ENCODE measurements around the gene MISP3.
"Not testable (repeated sequence)": the region's sequence is repeated elsewhere in the genome, so short reads cannot be mapped to it uniquely, and the experiment has no call there.

MISP3 gene

GRCh38 chr19:14072535-14073260, at the start of gene MISP3:
MISP3 (plus strand) TSS chr19:14072786; CDS start chr19:14073310, 524 bp downstream.
- peak; percentile 33 for DNase-seq (ENCODE audit: low spot score)

GRCh38 chr19:14023404-14024235, 49.0 kb upstream of the MISP3 start:
- DNase-seq (ENCODE audit: low spot score): peak; percentile 65

GRCh38 chr19:14026652-14027192, 45.9 kb upstream of the MISP3 start:
- not testable (repeated sequence) for DNase-seq (ENCODE audit: low spot score)

- DNase-seq (ENCODE audit: low spot score): no peak
Measured at GRCh38 chr19:14027856-14028450, 44.6 kb upstream of the MISP3 start, which contains the start of gene RLN3. RLN3 (plus strand) TSS chr19:14028148; CDS start chr19:14028205, 57 bp downstream.

GRCh38 chr19:14028901-14029300, 43.7 kb upstream of the MISP3 start:
- no peak for DNase-seq (ENCODE audit: low spot score)

- DNase-seq (ENCODE audit: low spot score): no peak
Measured at GRCh38 chr19:14030997-14031718, 41.4 kb upstream of the MISP3 start.

GRCh38 chr19:14031719-14032480, 40.7 kb upstream of the MISP3 start, which contains the start of gene IL27RA:
IL27RA (plus strand) TSS chr19:14031762; CDS start chr19:14031873, 111 bp downstream.
- DNase-seq (ENCODE audit: low spot score): peak; percentile 67

GRCh38 chr19:14033946-14034345, 38.6 kb upstream of the MISP3 start:
- DNase-seq (ENCODE audit: low spot score): no peak

GRCh38 chr19:14035159-14035558, 37.4 kb upstream of the MISP3 start:
- not testable (repeated sequence) for DNase-seq (ENCODE audit: low spot score)

GRCh38 chr19:14035706-14036105, 36.9 kb upstream of the MISP3 start:
- no peak for DNase-seq (ENCODE audit: low spot score)

- DNase-seq (ENCODE audit: low spot score): no peak
Measured at GRCh38 chr19:14039181-14039580, 33.4 kb upstream of the MISP3 start.

- peak; percentile 74 for DNase-seq (ENCODE audit: low spot score)
Measured at GRCh38 chr19:14042659-14043608, 29.7 kb upstream of the MISP3 start.

GRCh38 chr19:14047866-14048265, 24.7 kb upstream of the MISP3 start:
- DNase-seq (ENCODE audit: low spot score): not testable (repeated sequence)

- peak; percentile 69 for DNase-seq (ENCODE audit: low spot score)
Measured at GRCh38 chr19:14048443-14049153, 24.0 kb upstream of the MISP3 start.

GRCh38 chr19:14050512-14050911, 22.1 kb upstream of the MISP3 start:
- DNase-seq (ENCODE audit: low spot score): no peak

- not testable (repeated sequence) for DNase-seq (ENCODE audit: low spot score)
Measured at GRCh38 chr19:14050961-14051360, 21.6 kb upstream of the MISP3 start.

GRCh38 chr19:14051980-14052379, 20.6 kb upstream of the MISP3 start:
- no peak for DNase-seq (ENCODE audit: low spot score)

- no peak for DNase-seq (ENCODE audit: low spot score)
Measured at GRCh38 chr19:14052470-14052869, 20.1 kb upstream of the MISP3 start.

GRCh38 chr19:14053032-14053431, 19.6 kb upstream of the MISP3 start:
- no peak for DNase-seq (ENCODE audit: low spot score)

Data from AG08396 (cell line).